ENCODE measurements around the gene OR10H4.
"Not testable (repeated sequence)": the region's sequence is repeated elsewhere in the genome, so short reads cannot be mapped to it uniquely, and the experiment has no call there.

GRCh38 chr19:15902898-15903297, 45.9 kb upstream of the OR10H4 start:
- TF ChIP-seq, protein P1, sequence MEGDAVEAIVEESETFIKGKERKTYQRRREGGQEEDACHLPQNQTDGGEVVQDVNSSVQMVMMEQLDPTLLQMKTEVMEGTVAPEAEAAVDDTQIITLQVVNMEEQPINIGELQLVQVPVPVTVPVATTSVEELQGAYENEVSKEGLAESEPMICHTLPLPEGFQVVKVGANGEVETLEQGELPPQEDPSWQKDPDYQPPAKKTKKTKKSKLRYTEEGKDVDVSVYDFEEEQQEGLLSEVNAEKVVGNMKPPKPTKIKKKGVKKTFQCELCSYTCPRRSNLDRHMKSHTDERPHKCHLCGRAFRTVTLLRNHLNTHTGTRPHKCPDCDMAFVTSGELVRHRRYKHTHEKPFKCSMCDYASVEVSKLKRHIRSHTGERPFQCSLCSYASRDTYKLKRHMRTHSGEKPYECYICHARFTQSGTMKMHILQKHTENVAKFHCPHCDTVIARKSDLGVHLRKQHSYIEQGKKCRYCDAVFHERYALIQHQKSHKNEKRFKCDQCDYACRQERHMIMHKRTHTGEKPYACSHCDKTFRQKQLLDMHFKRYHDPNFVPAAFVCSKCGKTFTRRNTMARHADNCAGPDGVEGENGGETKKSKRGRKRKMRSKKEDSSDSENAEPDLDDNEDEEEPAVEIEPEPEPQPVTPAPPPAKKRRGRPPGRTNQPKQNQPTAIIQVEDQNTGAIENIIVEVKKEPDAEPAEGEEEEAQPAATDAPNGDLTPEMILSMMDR (IDR thresholded peaks at IDR 0.05): not testable (repeated sequence)
- TF ChIP-seq EP300, POLR2AphosphoS5, POLR2A (IDR thresholded peaks at IDR 0.05): not testable (repeated sequence)

All from upper lobe of left lung (tissue), 4 donors.